Adrenal gland (tissue), 5 donors: ENCODE measurements around the gene PCGF1.

Experiments
- CTCF ChIP-seq, 6 experiments: fragments of 450-650 bp in 4 of 6; fragments of 200-600 bp in 2 of 6; sonication (generic) in 1 of 6; IDR thresholded peaks; 1 replicate in 5 of 6; 2 replicates in 1 of 6; pipeline versions ENCODE4 v1.5.1 to v1.8.0; 2016 to 2021; ENCODE audit warnings: antibody characterized with exemption in 6 of 6, mild to moderate bottlenecking in 2 of 6, moderate library complexity in 1 of 6
- POLR2A ChIP-seq, 2 donors: fragments of 450-650 bp; IDR thresholded peaks; one replicate each; pipeline ENCODE4 v1.6.1; 2017; ENCODE audit warnings: antibody characterized with exemption in 2 of 2, mild to moderate bottlenecking in 2 of 2, moderate library complexity in 1 of 2
- donor health status: DM: no; HTN: no; CAD: no.

GRCh38 chr2:74481961-74482800, 25.3 kb downstream of the PCGF1 start:
- TF ChIP-seq CTCF (IDR thresholded peaks at IDR 0.05), result no peak
- TF ChIP-seq POLR2A (IDR thresholded peaks at IDR 0.05), result no peak
